Endothelial cell of umbilical vein (primary cell): ENCODE data around the gene BDP1. TPM values are rescaled to one million over a fixed set of nuclear protein-coding genes. Genes with fewer than 3 reads are reported as not detected.
"Not testable (repeated sequence)": the region's sequence is repeated elsewhere in the genome, so short reads cannot be mapped to it uniquely, and the experiment has no call there.

Source experiments
- BruUV-seq: library from RNA; stranded (reverse); fragments of 400-500 nt; replicated peaks from 2 replicates; lab custom pipeline; 2021; lab: Mats Ljungman, UMichigan
- CTCF ChIA-PET: fragments of 300-600, 350-600 bp; sonication (Branson Sonifier 250); formaldehyde crosslinking; loops from one replicate; lab custom pipeline; 2021; ENCODE audit warnings: antibody characterized with exemption, inconsistent platforms; lab: Charles Lee
- POLR2A ChIA-PET: fragments of 300-600, 350-600 bp; sonication (Branson Sonifier 250); formaldehyde crosslinking; loops from one replicate; lab custom pipeline; 2021; ENCODE audit warnings: antibody characterized with exemption, inconsistent platforms; lab: Charles Lee
- DNase-seq: peaks from one replicate; pipeline ENCODE4 v3.0.0-alpha.2; 2011; ENCODE audit warnings: low read depth, low spot score
- FAIRE-seq: peaks from 2 replicates; lab custom pipeline; 2011; peaks lifted over from hg19 to GRCh38; lab: Jason Lieb, UNC
- H2AFZ ChIP-seq: 2 replicates; pipeline ENCODE4 v1.6.0; 2012; ENCODE audit warnings: low read depth, low read length, control low read depth, inconsistent platforms
- H3K27ac ChIP-seq: 2 replicates; pipeline ENCODE4 v1.5.1; 2011; ENCODE audit warnings: low read depth, mild to moderate bottlenecking, control low read depth, low read length, moderate library complexity; ENCODE audit not compliant: insufficient read depth
- H3K27me3 ChIP-seq, 2 experiments: 2 replicates each; pipeline versions ENCODE4 v1.6.0 to v1.6.1; 2011; ENCODE audit warnings: low read length in 2 of 2, mixed read lengths in 1 of 2; ENCODE audit not compliant: control insufficient read depth in 2 of 2, insufficient read depth in 2 of 2
- H3K36me3 ChIP-seq, 2 experiments: 2 replicates in 1 of 2; 3 replicates in 1 of 2; pipeline ENCODE4 v1.5.1; 2011; ENCODE audit warnings: low read length in 2 of 2, mild to moderate bottlenecking in 1 of 2, moderate library complexity in 1 of 2; ENCODE audit not compliant: control insufficient read depth in 2 of 2, insufficient read depth in 2 of 2; ENCODE audit errors: extremely low read depth in 1 of 2
- H3K4me1 ChIP-seq: 3 replicates; pipeline ENCODE4 v1.5.1; 2011; ENCODE audit warnings: mild to moderate bottlenecking, low read length; ENCODE audit not compliant: control insufficient read depth, insufficient read depth; ENCODE audit errors: extremely low read depth
- H3K4me2 ChIP-seq: 2 replicates; pipeline ENCODE4 v1.6.1; 2011; ENCODE audit warnings: low read length, control low read depth, mixed read lengths; ENCODE audit not compliant: insufficient read depth
- H3K4me3 ChIP-seq, 3 experiments: fragments of 200-600 bp in 1 of 3; sonication (generic), shearing (Covaris generic) in 1 of 3; replicated peaks in 1 of 3; 2 replicates each; pipeline ENCODE4 v1.5.1; 2011 to 2016; ENCODE audit warnings: control low read depth in 3 of 3, low read length in 3 of 3, mild to moderate bottlenecking in 2 of 3, inconsistent platforms in 1 of 3, low read depth in 1 of 3, moderate library complexity in 1 of 3; ENCODE audit not compliant: insufficient read depth in 1 of 3
- H3K79me2 ChIP-seq: 2 replicates; pipeline ENCODE4 v1.6.0; 2012; ENCODE audit warnings: low read length, inconsistent platforms; ENCODE audit not compliant: control insufficient read depth, insufficient read depth
- H3K9ac ChIP-seq: replicated peaks from 2 replicates; pipeline ENCODE3; 2011; ENCODE audit warnings: low read length, control low read depth; ENCODE audit not compliant: insufficient read depth; ENCODE audit errors: extremely low read depth
- H3K9me1 ChIP-seq: replicated peaks from 3 replicates; pipeline ENCODE4 v1.6.0; 2011; ENCODE audit warnings: mild to moderate bottlenecking, low read length; ENCODE audit not compliant: control insufficient read depth, insufficient read depth; ENCODE audit errors: extremely low read depth
- H3K9me3 ChIP-seq: replicated peaks from 2 replicates; pipeline ENCODE4 v1.5.1; 2012; ENCODE audit warnings: low read length, inconsistent platforms; ENCODE audit not compliant: control insufficient read depth, insufficient read depth
- H4K20me1 ChIP-seq: replicated peaks from 2 replicates; pipeline ENCODE3; 2011; ENCODE audit warnings: mild to moderate bottlenecking, low read length; ENCODE audit not compliant: control insufficient read depth, insufficient read depth; ENCODE audit errors: extremely low read depth
- EZH2 ChIP-seq: IDR thresholded peaks from 2 replicates; pipeline ENCODE4 v1.6.1; 2012; ENCODE audit warnings: borderline replicate concordance, low read depth, mild to moderate bottlenecking, moderate library complexity, low read length, inconsistent platforms; ENCODE audit not compliant: severe bottlenecking
- FOS ChIP-seq: IDR thresholded peaks from 2 replicates; pipeline ENCODE4 v1.6.1; 2011; ENCODE audit warnings: mild to moderate bottlenecking, low read length, moderate library complexity, borderline replicate concordance; ENCODE audit not compliant: insufficient read depth
- GATA2 ChIP-seq: IDR thresholded peaks from 2 replicates; pipeline ENCODE4 v1.7.0; 2011; ENCODE audit warnings: low read depth, mild to moderate bottlenecking, moderate library complexity, mixed read lengths, low read length; ENCODE audit not compliant: insufficient read length, insufficient read depth
- JUN ChIP-seq: IDR thresholded peaks from 2 replicates; pipeline ENCODE4 v1.6.1; 2011; ENCODE audit warnings: borderline replicate concordance, low read depth; ENCODE audit not compliant: insufficient read length, insufficient read depth
- MYC ChIP-seq: IDR thresholded peaks from one replicate; pipeline ENCODE4 v1.6.1; 2011; ENCODE audit warnings: mild to moderate bottlenecking, low read depth, low read length
- POLR2A ChIP-seq: IDR thresholded peaks from 2 replicates; pipeline ENCODE4 v1.6.1; 2012; ENCODE audit warnings: low read depth, mild to moderate bottlenecking, control low read depth, low read length
- POLR2AphosphoS5 ChIP-seq: IDR thresholded peaks from 2 replicates; pipeline ENCODE4 v1.6.1; 2012; ENCODE audit warnings: low read depth, mild to moderate bottlenecking, control low read depth, low read length, moderate library complexity; ENCODE audit not compliant: insufficient read depth
- dilution Hi-C: fragments of 300-500 bp; cut with MboI; formaldehyde crosslinking; loops from one replicate; pipeline ENCODE4 v1.15.0; 2019; ENCODE audit warnings: low sequenced_read_pairs; ENCODE audit not compliant: extremely low pct_ligation_motif_present
- intact Hi-C: fragments of 100-400 bp; cut with micrococcal nuclease; formaldehyde crosslinking; loops from one replicate; pipeline ENCODE4 v1.10.0; 2022
- polyA plus RNA-seq, 4 experiments: library from polyadenylated mRNA; depleted of rRNA in 3 of 4; stranded (reverse) in 3 of 4; unstranded in 1 of 4; fragments of >200 nt; gene quantifications; 2 replicates each; pipeline versions ENCODE4 v1.2.1 to v1.2.3, GENCODE V29; 2011 to 2012; ENCODE audit warnings: missing spikeins in 1 of 4
- total RNA-seq: library from RNA; stranded (reverse); gene quantifications from 2 replicates; pipeline ENCODE4 v1.2.3, GENCODE V29; 2021
- TF ChIP-seq, protein P1 (sequence below): IDR thresholded peaks from 2 replicates; pipeline ENCODE4 v1.6.1; 2011; ENCODE audit not compliant: insufficient read depth, insufficient read length
- TF ChIP-seq, protein P2 (sequence below), 2 donors: IDR thresholded peaks; 1 replicate in 1 of 2; 2 replicates in 1 of 2; pipeline ENCODE4 v1.5.1; 2011; ENCODE audit warnings: low read length in 2 of 2, mild to moderate bottlenecking in 2 of 2, moderate library complexity in 2 of 2, control low read depth in 1 of 2, inconsistent platforms in 1 of 2, low read depth in 1 of 2; ENCODE audit not compliant: insufficient read depth in 1 of 2; ENCODE audit errors: extremely low read depth in 1 of 2

The BDP1 gene
- total and polyA plus RNA-seq, 2 donors (not counting 3 experiments of a cell fraction or from before 2014, with no cell fraction given): 4.5 to 27.5 TPM

GRCh38 chr5:71601222-71602026 lies 146.0 kb downstream of the BDP1 start:
- POLR2A ChIA-PET: interaction anchor here (2.3 kb wide), 1 partner anchor 14 kb away, joined by 8 read pairs; the partner anchor contains the start of gene MCCC2
- H3K4me3 ChIP-seq: no peak overlapping the region
- peaks cover 30% of the 10 kb centered on the region for H3K4me1 ChIP-seq
- dilution Hi-C loops: no loop called here
- no peaks in the 10 kb centered on the region for H4K20me1 ChIP-seq
- peaks cover 0 to 7% of the 10 kb centered on the region in 2 experiments for H3K36me3 ChIP-seq
- TF ChIP-seq FOS (peak; percentile 99), EZH2 (no peak), JUN (peak; percentile 96), POLR2AphosphoS5 (peak; percentile 90), GATA2 (peak; percentile 28), POLR2A (peak; percentile 29), MYC (no peak)
- TF ChIP-seq, protein P1, sequence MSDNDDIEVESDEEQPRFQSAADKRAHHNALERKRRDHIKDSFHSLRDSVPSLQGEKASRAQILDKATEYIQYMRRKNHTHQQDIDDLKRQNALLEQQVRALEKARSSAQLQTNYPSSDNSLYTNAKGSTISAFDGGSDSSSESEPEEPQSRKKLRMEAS: no peak
- TF ChIP-seq, protein P2, sequence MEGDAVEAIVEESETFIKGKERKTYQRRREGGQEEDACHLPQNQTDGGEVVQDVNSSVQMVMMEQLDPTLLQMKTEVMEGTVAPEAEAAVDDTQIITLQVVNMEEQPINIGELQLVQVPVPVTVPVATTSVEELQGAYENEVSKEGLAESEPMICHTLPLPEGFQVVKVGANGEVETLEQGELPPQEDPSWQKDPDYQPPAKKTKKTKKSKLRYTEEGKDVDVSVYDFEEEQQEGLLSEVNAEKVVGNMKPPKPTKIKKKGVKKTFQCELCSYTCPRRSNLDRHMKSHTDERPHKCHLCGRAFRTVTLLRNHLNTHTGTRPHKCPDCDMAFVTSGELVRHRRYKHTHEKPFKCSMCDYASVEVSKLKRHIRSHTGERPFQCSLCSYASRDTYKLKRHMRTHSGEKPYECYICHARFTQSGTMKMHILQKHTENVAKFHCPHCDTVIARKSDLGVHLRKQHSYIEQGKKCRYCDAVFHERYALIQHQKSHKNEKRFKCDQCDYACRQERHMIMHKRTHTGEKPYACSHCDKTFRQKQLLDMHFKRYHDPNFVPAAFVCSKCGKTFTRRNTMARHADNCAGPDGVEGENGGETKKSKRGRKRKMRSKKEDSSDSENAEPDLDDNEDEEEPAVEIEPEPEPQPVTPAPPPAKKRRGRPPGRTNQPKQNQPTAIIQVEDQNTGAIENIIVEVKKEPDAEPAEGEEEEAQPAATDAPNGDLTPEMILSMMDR (IDR thresholded peaks at IDR 0.05; ENCODE audit: extremely low read depth in 1 of 2, insufficient read depth in 1 of 2, low read depth in 1 of 2, low read length in 2 of 2): peak; percentile 70 to 81
- peak; percentile 97 for FAIRE-seq
- intact Hi-C loops: loop anchor here (1.0 to 5.0 kb wide), 6 partner anchors 15 to 157 kb away; partner anchors contain the start of genes BDP1 and MCCC2
- peak overlapping the region; percentile 57 for H3K4me2 ChIP-seq
- CTCF ChIA-PET: interaction anchor here (0.5 to 2.1 kb wide), 28 partner anchors 10 to 171 kb away, joined by 3 to 31 read pairs (median 5); partner anchors contain the start of gene MCCC2
- H3K79me2 ChIP-seq: no peaks in the 10 kb centered on the region
- peak overlapping the region; percentile 36 for H3K9ac ChIP-seq
- no peaks in the 10 kb centered on the region for H3K27me3 ChIP-seq
- H3K9me1 ChIP-seq: peaks cover 2% of the 10 kb centered on the region
- peak overlapping the region; percentile 83 for H3K27ac ChIP-seq
- H2AFZ ChIP-seq: peak overlapping the region; percentile 39
- peak; percentile 99 for DNase-seq
- BruUV-seq: TSS peak; percentile 28
- H3K9me3 ChIP-seq: no peaks in the 10 kb centered on the region

DNA sequence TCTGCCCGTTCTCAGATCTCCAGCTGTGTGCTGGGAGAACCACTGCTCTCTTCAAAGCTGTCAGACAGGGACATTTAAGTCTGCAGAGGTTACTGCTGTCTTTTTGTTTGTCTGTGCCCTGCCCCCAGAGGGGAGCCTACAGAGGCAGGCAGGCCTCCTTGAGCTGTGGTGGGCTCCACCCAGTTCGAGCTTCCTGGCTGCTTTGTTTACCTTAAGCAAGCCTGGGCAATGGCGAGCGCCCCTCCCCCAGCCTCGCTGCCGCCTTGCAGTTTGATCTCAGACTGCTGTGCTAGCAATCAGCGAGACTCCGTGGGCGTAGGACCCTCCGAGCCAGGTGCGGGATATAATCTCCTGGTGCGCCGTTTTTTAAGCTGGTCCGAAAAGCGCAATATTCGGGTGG lies 154.5 kb downstream of the BDP1 start:
- H3K4me1 ChIP-seq, H3K4me3 ChIP-seq, FAIRE-seq, dilution Hi-C loops, H3K79me2 ChIP-seq, H3K36me3 ChIP-seq, H4K20me1 ChIP-seq, H3K9me1 ChIP-seq, H3K4me2 ChIP-seq, H3K9me3 ChIP-seq, H3K27ac ChIP-seq, POLR2A ChIA-PET, CTCF ChIA-PET, H2AFZ ChIP-seq, H3K27me3 ChIP-seq, intact Hi-C loops, BruUV-seq, DNase-seq, H3K9ac ChIP-seq: not testable (repeated sequence)
